ENCODE measurements around the gene PZP. TPM values are rescaled to one million over a fixed set of nuclear protein-coding genes. Genes with fewer than 3 reads are reported as not detected.
A peak's percentile ranks its signal among the peaks of the same experiment; 100 is the strongest.

The PZP gene
- total RNA-seq, 1 experiment from 2014 or later = not detected

- H3K27ac Mint-ChIP-seq (ENCODE audit: unreplicated experiment) = no peak overlapping the region
- H3K9me3 Mint-ChIP-seq (ENCODE audit: unreplicated experiment) = no peaks in the 10 kb centered on the region
- DNase-seq = no peak
- H3K4me1 Mint-ChIP-seq (ENCODE audit: low read depth, unreplicated experiment) = no peaks in the 10 kb centered on the region
- H3K4me3 ChIP-seq (ENCODE audit: low read depth, low read length) = no peak overlapping the region
- no peaks in the 10 kb centered on the region for H3K27me3 Mint-ChIP-seq (ENCODE audit: insufficient read depth, unreplicated experiment)
- no peak overlapping the region for H3K4me3 Mint-ChIP-seq (ENCODE audit: unreplicated experiment)
- no peak for TF ChIP-seq CTCF (IDR thresholded peaks at IDR 0.05; ENCODE audit: insufficient read depth in 1 of 2, low read depth in 1 of 2, low read length in 1 of 2, severe bottlenecking in 1 of 2, unreplicated experiment in 1 of 2)
- POLR2A ChIA-PET = no interaction called here
- no peaks in the 10 kb centered on the region for H3K36me3 Mint-ChIP-seq (ENCODE audit: insufficient read depth, unreplicated experiment)
- CTCF ChIA-PET = no interaction called here
- no peaks in the 10 kb centered on the region for H3K36me3 ChIP-seq (ENCODE audit: control insufficient read depth, insufficient read depth, low read length)
- no peaks in the 10 kb centered on the region for H3K9me3 ChIP-seq
- intact Hi-C loops (cut with micrococcal nuclease; ENCODE audit: unreplicated experiment) = no loop called here
- H3K27me3 ChIP-seq (replicated peaks; ENCODE audit: control insufficient read depth, insufficient read depth, low read length) = no peaks in the 10 kb centered on the region
- no peaks in the 10 kb centered on the region for H3K4me1 ChIP-seq
- BruUV-seq (replicated peaks) = no TSS peak
Observed at GRCh38 chr12:9104767-9105423, 103.3 kb downstream of the PZP start.

GRCh38 chr12:9104087-9104486 is 104.1 kb downstream of the PZP start:
- no peak overlapping the region for H3K27ac Mint-ChIP-seq (ENCODE audit: unreplicated experiment)
- Histone ChIP-seq H3K27me3 (replicated peaks; ENCODE audit: control insufficient read depth, insufficient read depth, low read length) (no peaks in the 10 kb centered on the region), H3K9me3 (no peaks in the 10 kb centered on the region), H3K36me3 (ENCODE audit: control insufficient read depth, insufficient read depth, low read length) (no peaks in the 10 kb centered on the region), H3K4me1 (no peaks in the 10 kb centered on the region), H3K4me3 (ENCODE audit: low read depth, low read length) (no peak overlapping the region)
- DNase-seq = no peak
- BruUV-seq (replicated peaks) = no TSS peak
- H3K36me3 Mint-ChIP-seq (ENCODE audit: insufficient read depth, unreplicated experiment) = no peaks in the 10 kb centered on the region
- POLR2A ChIA-PET = no interaction called here
- no peak for TF ChIP-seq CTCF (IDR thresholded peaks at IDR 0.05; ENCODE audit: insufficient read depth in 1 of 2, low read depth in 1 of 2, low read length in 1 of 2, severe bottlenecking in 1 of 2, unreplicated experiment in 1 of 2)
- intact Hi-C loops (cut with micrococcal nuclease; ENCODE audit: unreplicated experiment) = no loop called here
- H3K4me1 Mint-ChIP-seq (ENCODE audit: low read depth, unreplicated experiment) = no peaks in the 10 kb centered on the region
- H3K9me3 Mint-ChIP-seq (ENCODE audit: unreplicated experiment) = no peaks in the 10 kb centered on the region
- CTCF ChIA-PET = no interaction called here
- no peaks in the 10 kb centered on the region for H3K27me3 Mint-ChIP-seq (ENCODE audit: insufficient read depth, unreplicated experiment)
- H3K4me3 Mint-ChIP-seq (ENCODE audit: unreplicated experiment) = no peak overlapping the region

GRCh38 chr12:9103050-9103849 is 104.9 kb downstream of the PZP start:
- DNase-seq = no peak
- H3K9me3 Mint-ChIP-seq (ENCODE audit: unreplicated experiment) = no peaks in the 10 kb centered on the region
- H3K36me3 Mint-ChIP-seq (ENCODE audit: insufficient read depth, unreplicated experiment) = no peaks in the 10 kb centered on the region
- TF ChIP-seq CTCF (IDR thresholded peaks at IDR 0.05; ENCODE audit: insufficient read depth in 1 of 2, low read depth in 1 of 2, low read length in 1 of 2, severe bottlenecking in 1 of 2, unreplicated experiment in 1 of 2) = peak in 1 of 2 experiments; percentile 10
- no peaks in the 10 kb centered on the region for H3K4me1 ChIP-seq
- H3K36me3 ChIP-seq (ENCODE audit: control insufficient read depth, insufficient read depth, low read length) = no peaks in the 10 kb centered on the region
- CTCF ChIA-PET = no interaction called here
- H3K9me3 ChIP-seq = no peaks in the 10 kb centered on the region
- H3K4me3 ChIP-seq (ENCODE audit: low read depth, low read length) = no peak overlapping the region
- no peaks in the 10 kb centered on the region for H3K4me1 Mint-ChIP-seq (ENCODE audit: low read depth, unreplicated experiment)
- intact Hi-C loops (cut with micrococcal nuclease; ENCODE audit: unreplicated experiment) = no loop called here
- no peak overlapping the region for H3K4me3 Mint-ChIP-seq (ENCODE audit: unreplicated experiment)
- POLR2A ChIA-PET = no interaction called here
- no peaks in the 10 kb centered on the region for H3K27me3 Mint-ChIP-seq (ENCODE audit: insufficient read depth, unreplicated experiment)
- H3K27me3 ChIP-seq (replicated peaks; ENCODE audit: control insufficient read depth, insufficient read depth, low read length) = no peaks in the 10 kb centered on the region
- BruUV-seq (replicated peaks) = no TSS peak
- no peak overlapping the region for H3K27ac Mint-ChIP-seq (ENCODE audit: unreplicated experiment)

Measured in Caco-2 (cell line).